Activated B cell treated with CpG ODN at 0.5 μM for 24 hours (primary cell): ENCODE measurements around the gene FYN. TPM values are rescaled to one million over a fixed set of nuclear protein-coding genes. Genes with fewer than 3 reads are reported as not detected.
A peak's percentile ranks its signal among the peaks of the same experiment; 100 is the strongest.

Experiments used
- ATAC-seq: fragments of 200-7000 bp; cut with Tn5 transposase; one replicate; pipeline ENCODE4 v1.10.0; 2021; ENCODE audit warnings: low read depth, mild to moderate bottlenecking, moderate library complexity
- CTCF ChIA-PET: fragments of 350-600 bp; sonication (Branson Sonifier 250); formaldehyde crosslinking; loops from one replicate; lab custom pipeline; 2021; ENCODE audit warnings: antibody characterized with exemption; lab: Charles Lee
- POLR2A ChIA-PET: fragments of 350-600 bp; sonication (Branson Sonifier 250); formaldehyde crosslinking; loops from one replicate; lab custom pipeline; 2021; ENCODE audit warnings: antibody characterized with exemption; lab: Charles Lee
- DNase-seq: peaks from one replicate; pipeline ENCODE4 v3.0.0; 2022
- H3K27ac Mint-ChIP-seq: one replicate; pipeline ENCODE4 v1.8.0; 2020; ENCODE audit warnings: mixed read lengths
- H3K27me3 Mint-ChIP-seq: one replicate; pipeline ENCODE4 v1.8.0; 2021; ENCODE audit warnings: mixed read lengths
- H3K36me3 Mint-ChIP-seq: one replicate; pipeline ENCODE4 v1.8.0; 2021; ENCODE audit warnings: low read depth, mixed read lengths
- H3K4me1 Mint-ChIP-seq: one replicate; pipeline ENCODE4 v1.8.0; 2021; ENCODE audit warnings: mixed read lengths
- H3K4me3 Mint-ChIP-seq: one replicate; pipeline ENCODE4 v1.8.0; 2020; ENCODE audit warnings: mild to moderate bottlenecking, mixed read lengths
- H3K9me3 Mint-ChIP-seq: one replicate; pipeline ENCODE4 v1.8.0; 2020; ENCODE audit warnings: mixed read lengths
- CTCF ChIP-seq: fragments of 200-600 bp; IDR thresholded peaks from one replicate; pipeline ENCODE4 v1.8.0; 2022; ENCODE audit warnings: antibody characterized with exemption, mild to moderate bottlenecking
- intact Hi-C: fragments of 100-400 bp; cut with micrococcal nuclease; formaldehyde crosslinking; loops from one replicate; pipeline ENCODE4 v1.15.1; 2024
- total RNA-seq: library from RNA; stranded (reverse); gene quantifications from 2 replicates; pipeline ENCODE4 v1.2.3, GENCODE V29; 2022

Gene FYN
- total RNA-seq, 1 donor from 2014 or later: 64.7 TPM

DNA sequence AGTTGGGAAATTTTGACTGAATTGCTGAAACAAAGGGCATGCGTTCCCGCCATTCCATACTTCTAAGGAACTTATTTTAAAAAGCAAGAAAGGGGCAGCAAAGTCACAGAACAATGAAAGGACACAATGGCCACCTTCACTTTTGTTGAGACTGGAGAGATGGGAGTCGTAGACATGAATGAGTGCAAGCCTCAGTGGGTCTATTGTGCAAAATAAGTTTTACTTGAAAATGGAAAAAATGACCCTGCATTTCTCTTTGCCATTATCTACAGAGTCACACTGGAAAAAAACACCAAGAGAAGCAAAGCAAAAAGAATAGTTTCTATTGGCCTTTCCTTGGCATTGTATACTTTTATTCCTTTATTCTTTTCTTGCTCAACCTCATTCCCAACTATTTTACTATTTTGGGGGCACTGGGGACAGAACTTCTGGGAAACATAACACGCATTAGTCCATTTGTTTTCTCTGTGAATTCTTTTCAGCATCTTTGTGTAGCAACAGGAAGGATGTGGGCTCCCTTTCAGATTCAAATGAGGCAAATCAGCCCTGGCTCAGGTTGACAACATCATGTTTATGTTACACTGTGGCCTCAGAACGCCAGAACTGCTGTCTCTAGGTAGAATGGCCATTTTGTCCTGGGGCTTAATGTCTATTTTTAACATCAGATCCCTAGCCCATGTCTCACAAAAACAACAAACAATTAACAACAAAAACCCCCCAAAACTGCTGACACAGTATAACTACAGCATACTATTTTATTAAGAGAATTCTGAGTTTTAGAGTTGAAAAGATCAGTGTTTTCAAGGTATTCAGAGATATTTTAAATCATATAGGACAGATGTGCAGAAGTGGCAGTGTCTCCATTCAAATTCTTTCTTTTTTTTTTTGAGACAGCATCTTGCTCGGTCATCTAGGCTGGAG is 122.2 kb downstream of the FYN start:
- DNase-seq: no peak
- H3K4me1 Mint-ChIP-seq: peaks cover 74% of the 10 kb centered on the region
- no peak for TF ChIP-seq CTCF
- CTCF ChIA-PET: no interaction called here
- H3K9me3 Mint-ChIP-seq: no peaks in the 10 kb centered on the region
- peak overlapping the region; percentile 51 for H3K4me3 Mint-ChIP-seq
- ATAC-seq: peak; percentile 42
- POLR2A ChIA-PET: no interaction called here
- peak overlapping the region; percentile 75 for H3K27ac Mint-ChIP-seq
- H3K36me3 Mint-ChIP-seq: peaks cover 6% of the 10 kb centered on the region
- intact Hi-C loops: loop anchor here (1.0 to 2.0 kb wide), 2 partner anchors 11 to 26 kb away; no protein-coding TSS in a partner anchor
- H3K27me3 Mint-ChIP-seq: no peaks in the 10 kb centered on the region

GRCh38 chr6:111750153-111750552 is 123.1 kb downstream of the FYN start:
- Mint-ChIP-seq H3K9me3 (no peaks in the 10 kb centered on the region), H3K36me3 (peaks cover 9% of the 10 kb centered on the region), H3K27ac (peak overlapping the region; percentile 64), H3K4me3 (peak overlapping the region; percentile 17), H3K4me1 (peaks cover 74% of the 10 kb centered on the region), H3K27me3 (no peaks in the 10 kb centered on the region)
- no peak for TF ChIP-seq CTCF
- ChIA-PET POLR2A (no interaction called here), CTCF (no interaction called here)
- no peak for DNase-seq
- ATAC-seq: no peak
- intact Hi-C loops: loop anchor here (2.0 kb wide), 1 partner anchor 25 kb away; no protein-coding TSS in a partner anchor

- ChIA-PET CTCF (interaction anchor here (1.0 to 1.8 kb wide), 3 partner anchors 11 to 38 kb away, joined by 3 to 4 read pairs (median 3); no protein-coding TSS in a partner anchor), POLR2A (interaction anchor here (0.8 to 2.1 kb wide), 5 partner anchors 14 to 142 kb away, joined by 3 to 9 read pairs (median 3); partner anchors contain the start of genes FYN and TRAF3IP2)
- no peaks in the 10 kb centered on the region for H3K9me3 Mint-ChIP-seq
- peaks cover 3% of the 10 kb centered on the region for H3K36me3 Mint-ChIP-seq
- no peaks in the 10 kb centered on the region for H3K27me3 Mint-ChIP-seq
- ATAC-seq (peak; percentile 93), DNase-seq (no peak)
- H3K4me1 Mint-ChIP-seq: peaks cover 65% of the 10 kb centered on the region
- no peak for TF ChIP-seq CTCF
- peak overlapping the region; percentile 46 for H3K4me3 Mint-ChIP-seq
- H3K27ac Mint-ChIP-seq: peak overlapping the region; percentile 13
- intact Hi-C loops: loop anchor here (1.0 kb wide), 2 partner anchors 9 to 16 kb away; no protein-coding TSS in a partner anchor
These were observed 125.0 kb downstream of the FYN start for GRCh38 chr6:111748231-111748647.

- Mint-ChIP-seq H3K27ac (peak overlapping the region; percentile 13), H3K27me3 (no peaks in the 10 kb centered on the region), H3K4me1 (peaks cover 61% of the 10 kb centered on the region), H3K9me3 (no peaks in the 10 kb centered on the region), H3K36me3 (peaks cover 3% of the 10 kb centered on the region), H3K4me3 (peak overlapping the region; percentile 46)
- ATAC-seq (no peak), DNase-seq (no peak)
- CTCF ChIA-PET: interaction anchor here (1.0 to 1.8 kb wide), 3 partner anchors 11 to 37 kb away, joined by 3 to 4 read pairs (median 3); no protein-coding TSS in a partner anchor
- intact Hi-C loops: loop anchor here (1.0 kb wide), 2 partner anchors 9 to 16 kb away; no protein-coding TSS in a partner anchor
- POLR2A ChIA-PET: interaction anchor here (0.8 to 2.1 kb wide), 4 partner anchors 14 to 125 kb away, joined by 3 to 9 read pairs (median 5); partner anchors contain the start of gene FYN
- TF ChIP-seq CTCF: no peak
These were observed 125.4 kb downstream of the FYN start for GRCh38 chr6:111747829-111748228.
